PC-3 (cell line): ENCODE data around the gene ADCY5.

Experiments
- CTCF ChIP-seq: fragments of 300-600 bp; sonication (generic); conservative IDR thresholded peaks from 2 replicates; pipeline ENCODE4 v1.5.1; 2017; ENCODE audit warnings: antibody characterized with exemption, low read depth, mild to moderate bottlenecking, low read length
- EZH2 ChIP-seq: fragments of 300-600 bp; sonication (generic); IDR thresholded peaks from one replicate; pipeline ENCODE4 v1.6.1; 2017; ENCODE audit warnings: antibody characterized with exemption, mild to moderate bottlenecking, low read length; ENCODE audit not compliant: unreplicated experiment

- TF ChIP-seq CTCF: no peak
- no peak for TF ChIP-seq EZH2
These were observed 115.5 kb downstream of the ADCY5 start for GRCh38 chr3:123333401-123333800.
